Endodermal cell (in vitro differentiated cells): ENCODE measurements around the gene PRSS1. TPM values are rescaled to one million over a fixed set of nuclear protein-coding genes. Genes with fewer than 3 reads are reported as not detected.

ENCODE experiments used
- DNase-seq: peaks from one replicate; pipeline ENCODE4 v3.0.0-alpha.2; 2017
- H3K27ac ChIP-seq: 2 replicates; pipeline ENCODE4 v1.5.1; 2013; ENCODE audit warnings: mild to moderate bottlenecking, low read depth, low read length, moderate library complexity
- H3K27me3 ChIP-seq: 2 replicates; pipeline ENCODE4 v1.6.1; 2013; ENCODE audit warnings: mild to moderate bottlenecking, low read length, moderate library complexity; ENCODE audit not compliant: insufficient read depth, control insufficient read depth, poor library complexity, severe bottlenecking
- H3K36me3 ChIP-seq: 2 replicates; pipeline ENCODE4 v1.7.0; 2013; ENCODE audit warnings: mild to moderate bottlenecking, low read length, moderate library complexity; ENCODE audit not compliant: control insufficient read depth, insufficient read depth
- H3K4me1 ChIP-seq: one replicate; pipeline ENCODE4 v1.7.0; 2013; ENCODE audit warnings: low read length; ENCODE audit not compliant: control insufficient read depth, insufficient read depth
- H3K4me3 ChIP-seq: 2 replicates; pipeline ENCODE4 v1.5.1; 2013; ENCODE audit warnings: mild to moderate bottlenecking, low read length, moderate library complexity
- H3K9ac ChIP-seq: 2 replicates; pipeline ENCODE4 v1.6.1; 2013; ENCODE audit warnings: mild to moderate bottlenecking, low read length, moderate library complexity; ENCODE audit not compliant: poor library complexity, severe bottlenecking; ENCODE audit errors: extremely low read depth
- H3K9me3 ChIP-seq: 2 replicates; pipeline ENCODE4 v1.6.1; 2013; ENCODE audit warnings: mild to moderate bottlenecking, low read length, moderate library complexity; ENCODE audit not compliant: control insufficient read depth
- H3K27ac Mint-ChIP-seq: 2 replicates; pipeline ENCODE4 v1.8.0; 2020; ENCODE audit warnings: mixed read lengths
- H3K27me3 Mint-ChIP-seq: 2 replicates; pipeline ENCODE4 v1.8.0; 2021; ENCODE audit warnings: mild to moderate bottlenecking, mixed read lengths; ENCODE audit not compliant: insufficient read depth
- H3K36me3 Mint-ChIP-seq: 2 replicates; pipeline ENCODE4 v1.8.0; 2020; ENCODE audit warnings: low read depth, mixed read lengths
- H3K4me1 Mint-ChIP-seq: 2 replicates; pipeline ENCODE4 v1.8.0; 2020; ENCODE audit warnings: mixed read lengths
- H3K4me3 Mint-ChIP-seq: 2 replicates; pipeline ENCODE4 v1.8.0; 2020; ENCODE audit warnings: mild to moderate bottlenecking, moderate library complexity, mixed read lengths
- H3K9me3 Mint-ChIP-seq: 2 replicates; pipeline ENCODE4 v1.8.0; 2020; ENCODE audit warnings: mild to moderate bottlenecking, mixed read lengths
- CTCF ChIP-seq: fragments of 200-600 bp; sonication (generic); conservative IDR thresholded peaks from 2 replicates; pipeline ENCODE4 v1.5.0; 2021; ENCODE audit warnings: antibody characterized with exemption, mild to moderate bottlenecking
- WGBS, 2 experiments: methylation state at CpG; one replicate each; pipeline versions ENCODE4 v1.1.5 to v1.1.7; 2013; ENCODE audit warnings: missing lambda C conversion rate in 2 of 2, mixed read lengths in 1 of 2; ENCODE audit not compliant: insufficient coverage in 1 of 2, insufficient read length in 1 of 2; 5-methylcytosine and 5-hydroxymethylcytosine counted together
- total RNA-seq, 2 donors: library from RNA; stranded (reverse); fragmentation: NEBNext Ultra II Directional in 1 of 2; extraction: Animal tissue kit (Norgen Biotek cat#: 25700) in 1 of 2; gene quantifications; 2 replicates in 1 of 2; 3 replicates in 1 of 2; pipeline ENCODE4 v1.2.1, GENCODE V29; 2021

The PRSS1 gene
- total RNA-seq, 2 donors from 2014 or later = 4.4 to 8.8 TPM

- Histone ChIP-seq H3K4me3 (no peak overlapping the region), H3K27ac (no peak overlapping the region), H3K27me3 (no peaks in the 10 kb centered on the region), H3K4me1 (no peaks in the 10 kb centered on the region), H3K36me3 (no peaks in the 10 kb centered on the region), H3K9ac (no peak overlapping the region), H3K9me3 (no peaks in the 10 kb centered on the region)
- DNase-seq = no peak
- no peaks in the 10 kb centered on the region for H3K9me3 Mint-ChIP-seq
- peaks cover 3% of the 10 kb centered on the region for H3K27me3 Mint-ChIP-seq
- 94% methylated on average over 5 to 8 of the region's 8 CpGs for WGBS, 2 experiments
- H3K4me3 Mint-ChIP-seq = no peak overlapping the region
- TF ChIP-seq CTCF = no peak
- no peak overlapping the region for H3K27ac Mint-ChIP-seq
- no peaks in the 10 kb centered on the region for H3K4me1 Mint-ChIP-seq
- H3K36me3 Mint-ChIP-seq = no peaks in the 10 kb centered on the region
These were observed 29.0 kb upstream of the PRSS1 start for GRCh38 chr7:142720172-142720773.

GRCh38 chr7:142720986-142721385 lies 28.3 kb upstream of the PRSS1 start:
- no peaks in the 10 kb centered on the region for H3K36me3 ChIP-seq
- DNase-seq = no peak
- no peaks in the 10 kb centered on the region for H3K9me3 Mint-ChIP-seq
- no peaks in the 10 kb centered on the region for H3K9me3 ChIP-seq
- H3K27ac ChIP-seq = no peak overlapping the region
- H3K4me3 Mint-ChIP-seq = no peak overlapping the region
- H3K27me3 ChIP-seq = no peaks in the 10 kb centered on the region
- H3K27ac Mint-ChIP-seq = no peak overlapping the region
- no peaks in the 10 kb centered on the region for H3K36me3 Mint-ChIP-seq
- WGBS, 2 experiments = 93 to 98% methylated on average over 6 to 10 of the region's 10 CpGs
- no peak for TF ChIP-seq CTCF
- peaks cover 3% of the 10 kb centered on the region for H3K27me3 Mint-ChIP-seq
- H3K4me1 ChIP-seq = no peaks in the 10 kb centered on the region
- no peaks in the 10 kb centered on the region for H3K4me1 Mint-ChIP-seq
- H3K4me3 ChIP-seq = no peak overlapping the region
- H3K9ac ChIP-seq = no peak overlapping the region

- no peak for DNase-seq
- Mint-ChIP-seq H3K4me1 (no peaks in the 10 kb centered on the region), H3K36me3 (no peaks in the 10 kb centered on the region), H3K27me3 (no peaks in the 10 kb centered on the region), H3K9me3 (no peaks in the 10 kb centered on the region), H3K27ac (no peak overlapping the region), H3K4me3 (no peak overlapping the region)
- Histone ChIP-seq H3K27ac (no peak overlapping the region), H3K9ac (no peak overlapping the region), H3K36me3 (no peaks in the 10 kb centered on the region), H3K27me3 (no peaks in the 10 kb centered on the region), H3K9me3 (no peaks in the 10 kb centered on the region), H3K4me3 (no peak overlapping the region), H3K4me1 (no peaks in the 10 kb centered on the region)
- WGBS, 2 experiments = 92 to 96% methylated on average over 9 to 14 of the region's 15 CpGs
- TF ChIP-seq CTCF = no peak
These were observed 27.0 kb upstream of the PRSS1 start for GRCh38 chr7:142722248-142722794.
